Activated naive CD4-positive, alpha-beta T cell treated with anti-CD3 and anti-CD28 coated beads, Interleukin-2, amount 50 U/mL, for 72 hours (primary cell): ENCODE results near the gene KCNJ15. TPM values are rescaled to one million over a fixed set of nuclear protein-coding genes. Genes with fewer than 3 reads are reported as not detected.
A peak's percentile ranks its signal among the peaks of the same experiment; 100 is the strongest.

Experiments
- ATAC-seq, 2 donors: fragments of 150-1000 bp; cut with Tn5 transposase; 2 replicates each; pipeline ENCODE4 v1.10.0; 2021; ENCODE audit warnings: mild to moderate bottlenecking in 2 of 2, moderate library complexity in 2 of 2
- DNase-seq, 2 donors: peaks; one replicate each; pipeline ENCODE4 v3.0.0; 2021 to 2022; ENCODE audit warnings: low spot score in 2 of 2
- H3K27ac Mint-ChIP-seq, 2 donors: one replicate each; pipeline ENCODE4 v1.8.0; 2022; ENCODE audit warnings: mild to moderate bottlenecking in 2 of 2, mixed read lengths in 2 of 2
- H3K36me3 Mint-ChIP-seq, 2 donors: one replicate each; pipeline ENCODE4 v1.8.0; 2022; ENCODE audit warnings: mixed read lengths in 2 of 2
- H3K9me3 Mint-ChIP-seq, 2 donors: one replicate each; pipeline ENCODE4 v1.8.0; 2022; ENCODE audit warnings: mixed read lengths in 2 of 2
- total RNA-seq, 2 donors: library from RNA; stranded (reverse); gene quantifications; one replicate each; pipeline ENCODE4 v1.2.3, GENCODE V29; 2022

The KCNJ15 gene
- total RNA-seq, 2 donors from 2014 or later, result 0.20 to 1.5 TPM

DNA sequence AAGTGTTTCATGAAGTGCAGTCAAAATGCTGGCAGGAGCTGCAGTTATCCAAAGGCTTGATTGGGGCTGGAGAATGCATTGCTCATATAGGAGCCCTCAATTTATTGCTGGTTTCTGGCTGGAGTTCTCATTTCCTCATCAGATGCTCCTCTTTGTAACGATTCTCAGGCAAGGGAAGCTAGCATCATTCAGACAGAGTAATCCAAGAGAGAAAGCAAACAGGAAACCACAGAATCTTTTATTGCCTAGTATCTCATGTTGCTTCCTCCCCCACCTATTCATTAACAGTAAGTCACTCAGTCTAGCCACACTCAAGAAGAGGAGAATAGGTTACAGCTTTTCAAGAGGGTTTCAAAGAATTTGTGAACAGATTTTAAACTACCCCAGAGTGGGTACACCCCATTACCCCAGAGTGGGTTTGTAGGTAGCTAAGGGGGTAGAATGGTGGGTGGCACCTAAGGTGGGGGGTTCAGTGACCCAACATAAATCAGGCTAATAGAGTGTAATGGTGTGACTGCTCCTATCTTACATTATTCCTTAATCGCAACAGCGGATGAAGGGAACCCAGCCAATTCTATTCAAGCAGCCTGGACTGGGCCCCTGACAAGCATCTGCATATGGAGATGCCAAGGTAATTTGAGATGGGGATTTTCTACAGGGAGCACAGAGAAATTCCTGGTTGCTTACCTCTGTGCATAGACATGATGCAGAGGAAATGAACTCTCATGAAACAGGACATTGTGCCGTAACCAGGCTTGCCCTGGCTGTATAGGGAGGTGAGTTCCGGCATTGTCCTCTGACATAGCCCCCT is 67.1 kb downstream of the KCNJ15 start:
- peak; percentile 58 to 69 for ATAC-seq
- DNase-seq, result peak in 1 of 2 donors; percentile 16
- H3K9me3 Mint-ChIP-seq, result peaks cover 0 to 19% of the 10 kb centered on the region in 2 donors
- peaks cover 0 to 9% of the 10 kb centered on the region in 2 donors for H3K36me3 Mint-ChIP-seq
- peak overlapping the region; percentile 31 to 51 for H3K27ac Mint-ChIP-seq

DNA sequence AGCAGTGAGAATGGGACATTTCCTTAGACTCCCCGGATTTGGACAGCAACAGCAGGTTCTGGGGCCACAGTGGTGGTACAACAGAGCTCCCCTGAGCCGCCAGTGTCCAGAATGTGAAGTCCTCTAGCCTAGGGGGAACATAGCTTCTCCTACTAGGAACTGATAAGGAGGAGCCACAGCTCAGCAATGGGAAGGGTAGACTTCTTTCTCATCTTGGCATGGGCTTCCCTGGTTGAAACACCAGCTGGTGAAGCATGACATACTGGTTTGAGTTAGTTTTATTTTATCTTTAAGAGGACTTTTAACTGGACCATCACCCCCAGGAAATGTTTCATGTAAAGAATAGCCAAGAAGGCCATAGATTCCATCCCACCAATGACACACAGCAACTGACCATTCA is 68.4 kb downstream of the KCNJ15 start:
- ATAC-seq (no peak), DNase-seq (no peak)
- Mint-ChIP-seq H3K36me3 (peaks cover 0 to 9% of the 10 kb centered on the region in 2 donors), H3K9me3 (peaks cover 0 to 15% of the 10 kb centered on the region in 2 donors), H3K27ac (no peak overlapping the region)

DNA sequence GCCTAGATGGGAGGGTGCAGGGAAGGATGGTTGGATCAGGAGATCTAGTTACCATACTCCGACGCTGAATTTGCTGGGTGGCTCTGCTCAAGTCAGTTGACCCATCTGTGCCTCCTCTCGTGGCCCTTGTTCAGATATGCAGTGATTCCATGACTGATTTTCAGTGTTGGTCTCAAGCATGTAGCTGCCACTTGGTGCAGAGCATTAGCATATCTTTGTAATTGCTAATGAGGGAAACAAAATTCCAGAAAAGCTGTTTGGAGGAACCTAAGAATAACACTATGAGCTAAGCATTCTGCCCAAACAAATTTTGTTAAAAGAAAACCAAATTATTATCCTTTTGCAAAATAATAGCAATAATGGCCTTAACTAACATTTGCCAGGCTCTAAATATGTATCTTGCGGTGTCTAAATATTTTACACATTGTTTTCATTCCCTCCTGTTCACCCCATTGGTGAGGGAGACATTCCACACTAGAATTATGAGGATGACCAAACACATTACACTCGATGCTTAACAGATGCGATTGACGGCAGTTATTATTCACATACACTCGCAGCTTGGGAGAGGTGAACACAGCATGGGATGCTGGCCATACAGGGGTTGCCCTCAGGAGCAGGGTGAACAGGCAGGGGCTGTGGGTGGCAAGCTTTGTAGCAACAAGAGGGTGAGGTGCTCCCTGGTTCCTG is 69.1 kb downstream of the KCNJ15 start:
- Mint-ChIP-seq H3K27ac (no peak overlapping the region), H3K36me3 (peaks cover 0 to 6% of the 10 kb centered on the region in 2 donors), H3K9me3 (peaks cover 0 to 10% of the 10 kb centered on the region in 2 donors)
- ATAC-seq (no peak), DNase-seq (no peak)

DNA sequence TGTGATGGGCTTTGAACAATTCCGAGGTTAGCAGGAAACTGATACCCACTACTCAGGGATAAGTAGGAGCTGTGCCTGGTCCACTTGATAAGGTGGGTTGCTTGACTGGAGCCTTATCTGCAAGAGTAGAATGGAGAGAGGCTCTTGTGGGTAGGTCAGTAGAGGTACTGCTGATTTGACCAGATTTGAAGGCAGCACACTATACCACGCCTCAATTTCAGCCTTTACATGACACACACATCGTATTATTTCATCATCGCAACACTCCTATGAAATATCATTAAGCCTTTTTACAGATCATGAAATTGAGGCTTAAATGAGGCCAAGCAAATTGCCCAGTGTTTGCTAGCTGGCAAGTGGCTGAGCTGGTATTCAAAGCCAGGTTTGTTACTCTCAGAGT is 69.6 kb downstream of the KCNJ15 start:
- Mint-ChIP-seq H3K9me3 (peaks cover 0 to 5% of the 10 kb centered on the region in 2 donors), H3K36me3 (peaks cover 0 to under 1% of the 10 kb centered on the region in 2 donors), H3K27ac (no peak overlapping the region)
- DNase-seq (no peak), ATAC-seq (no peak)

DNA sequence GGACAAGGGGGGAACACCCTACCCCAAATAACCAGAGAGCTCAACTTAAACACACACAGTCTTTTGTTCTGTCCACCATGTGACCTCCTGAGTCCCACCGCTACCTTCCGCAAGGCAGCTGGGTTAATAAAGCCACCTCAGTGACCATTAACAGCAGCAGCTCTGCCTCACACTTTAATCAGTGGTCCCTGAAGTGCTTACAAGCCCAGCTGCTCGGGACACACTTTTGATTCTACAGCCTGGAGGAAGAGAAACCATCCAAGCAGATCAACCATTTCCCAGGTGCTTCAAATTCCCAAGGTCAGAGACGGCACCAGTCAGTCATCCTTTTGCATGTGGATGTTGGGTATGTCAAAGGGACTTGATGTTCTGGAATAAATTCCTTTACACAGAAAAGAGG is 70.1 kb downstream of the KCNJ15 start:
- DNase-seq (no peak), ATAC-seq (no peak)
- Mint-ChIP-seq H3K27ac (no peak overlapping the region), H3K36me3 (peaks cover 0 to 5% of the 10 kb centered on the region in 2 donors), H3K9me3 (peaks cover 0 to 8% of the 10 kb centered on the region in 2 donors)

DNA sequence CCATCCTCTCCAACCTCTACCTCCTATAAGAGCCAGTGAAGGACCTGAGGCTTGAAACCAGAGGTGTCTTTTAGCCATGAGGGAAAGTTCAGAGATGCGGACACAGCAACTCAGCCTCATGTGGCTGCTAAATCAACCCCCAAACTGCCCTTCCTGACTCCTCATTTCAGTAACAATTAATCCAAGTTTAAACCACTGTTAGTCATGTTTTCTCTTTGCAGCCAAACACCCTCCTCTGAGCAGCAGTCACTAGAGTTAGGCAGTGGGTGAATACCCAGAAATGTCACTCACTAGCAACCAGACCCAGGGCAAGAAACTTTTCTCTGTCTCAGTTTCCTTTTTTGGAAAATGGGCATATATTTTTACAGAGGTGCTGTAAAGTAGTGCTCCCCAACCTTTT is 71.2 kb downstream of the KCNJ15 start:
- Mint-ChIP-seq H3K27ac (no peak overlapping the region), H3K36me3 (peaks cover 0 to 13% of the 10 kb centered on the region in 2 donors), H3K9me3 (peaks cover 0 to 8% of the 10 kb centered on the region in 2 donors)
- no peak for DNase-seq
- ATAC-seq, result peak; percentile 88 to 90

DNA sequence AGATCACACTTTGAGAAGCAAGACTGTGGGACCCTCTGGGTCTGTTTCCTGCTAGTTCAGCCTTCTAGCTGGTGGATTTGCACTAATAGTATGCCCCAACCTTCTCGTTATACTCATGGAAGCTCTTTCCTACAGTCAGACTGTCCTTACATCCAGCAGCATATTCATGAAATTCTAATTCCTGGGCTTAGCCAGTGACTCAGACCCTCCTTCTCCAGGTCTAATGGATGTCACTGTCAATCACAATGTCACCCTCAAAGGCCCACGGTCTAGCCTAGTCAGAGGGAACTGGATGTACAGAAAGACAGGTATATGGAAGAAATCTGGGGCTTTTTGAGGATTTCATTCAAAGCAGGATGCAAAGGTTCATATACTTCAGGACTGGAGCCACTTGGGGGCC is 72.4 kb downstream of the KCNJ15 start:
- Mint-ChIP-seq H3K27ac (no peak overlapping the region), H3K9me3 (peaks cover 0 to 8% of the 10 kb centered on the region in 2 donors), H3K36me3 (peaks cover 0 to 13% of the 10 kb centered on the region in 2 donors)
- DNase-seq, result no peak
- no peak for ATAC-seq

DNA sequence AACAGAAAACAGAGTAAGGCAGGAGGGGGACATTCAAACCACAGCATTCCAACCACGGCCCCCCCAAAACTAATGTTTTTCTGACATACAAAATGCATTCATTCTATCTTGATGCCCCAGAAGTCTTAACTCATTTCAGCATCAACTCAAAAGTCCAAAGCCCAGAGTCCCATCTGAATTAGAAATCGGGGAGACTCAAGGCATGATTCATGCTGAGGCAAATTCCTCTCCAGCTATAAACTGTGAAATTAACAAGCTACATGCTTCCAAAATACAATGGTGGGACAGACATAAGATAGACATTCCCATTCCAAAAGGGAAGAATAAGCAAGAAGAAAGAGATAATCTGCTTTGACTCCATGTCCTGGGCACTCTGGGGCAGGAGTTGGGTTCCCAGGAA is 73.9 kb downstream of the KCNJ15 start:
- ATAC-seq, result no peak
- peaks cover 0 to 8% of the 10 kb centered on the region in 2 donors for H3K9me3 Mint-ChIP-seq
- no peak for DNase-seq
- H3K27ac Mint-ChIP-seq, result no peak overlapping the region
- H3K36me3 Mint-ChIP-seq, result peaks cover 0 to 13% of the 10 kb centered on the region in 2 donors

DNA sequence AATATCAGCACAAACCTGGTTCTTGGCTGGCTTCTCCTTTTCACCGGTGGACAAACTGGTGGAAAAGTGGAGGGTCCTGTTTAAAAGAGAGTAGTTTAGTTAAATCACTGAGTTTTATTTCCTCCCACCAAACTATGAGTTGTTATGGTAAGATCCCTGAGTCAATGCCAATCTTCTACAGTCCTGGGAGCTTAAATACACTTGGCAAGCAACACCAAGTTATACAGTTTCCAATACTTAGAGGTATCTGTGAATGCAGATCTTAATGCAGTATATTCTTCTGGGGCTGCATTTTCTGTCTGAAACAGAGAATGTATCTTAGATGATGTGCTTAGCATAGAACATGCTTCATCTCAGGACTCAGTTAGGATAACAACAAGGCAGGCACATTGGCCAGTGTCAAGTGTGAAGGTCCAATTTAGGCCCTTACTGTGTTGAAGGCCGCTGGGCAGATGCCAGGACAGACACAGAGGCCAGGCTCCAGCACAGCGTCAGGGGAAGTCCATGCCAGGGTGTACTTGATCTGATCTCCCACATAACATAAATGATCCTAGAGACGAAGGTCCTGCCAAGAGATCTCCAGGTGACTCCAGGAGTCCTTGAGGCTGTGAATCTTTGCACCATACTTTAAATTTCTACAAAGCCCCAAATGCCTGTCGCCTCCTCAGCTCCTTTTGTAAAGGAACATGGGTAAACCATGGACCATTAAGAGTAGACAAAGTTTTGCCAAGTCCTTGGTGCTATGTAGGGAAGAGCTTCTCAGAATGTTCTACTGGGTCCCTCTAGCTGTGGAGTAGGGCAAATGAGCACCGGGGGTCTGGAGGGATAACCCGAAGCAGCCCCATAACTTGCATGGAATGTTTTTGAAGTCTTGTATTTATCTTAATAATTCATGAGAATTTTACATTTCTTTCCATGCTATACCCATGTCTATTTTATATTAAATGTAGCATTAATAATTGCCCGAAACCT is 76.8 kb downstream of the KCNJ15 start:
- no peak for DNase-seq
- Mint-ChIP-seq H3K36me3 (peaks cover 0 to 18% of the 10 kb centered on the region in 2 donors), H3K9me3 (peaks cover 0 to 15% of the 10 kb centered on the region in 2 donors), H3K27ac (no peak overlapping the region)
- no peak for ATAC-seq

DNA sequence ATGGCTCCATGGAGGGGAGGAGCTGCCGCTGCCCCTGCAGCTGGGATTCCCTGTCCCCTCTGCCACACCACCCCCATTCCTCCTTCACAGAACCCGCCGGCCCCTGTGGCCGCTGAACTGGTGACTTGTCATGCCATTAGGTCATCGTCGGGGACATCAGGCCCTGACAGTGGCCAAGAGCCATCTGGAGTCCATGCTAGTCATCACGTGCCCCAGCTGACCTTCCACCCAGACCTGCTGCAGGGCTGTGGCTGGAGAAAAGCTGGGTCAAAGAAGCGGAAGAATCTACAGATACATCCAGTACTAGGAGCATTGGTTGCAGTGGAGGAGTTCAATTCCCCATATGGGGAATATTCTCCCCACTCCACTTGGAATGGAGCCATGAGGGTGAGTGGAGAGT is 78.1 kb downstream of the KCNJ15 start:
- DNase-seq (no peak), ATAC-seq (no peak)
- Mint-ChIP-seq H3K36me3 (peaks cover 0 to 18% of the 10 kb centered on the region in 2 donors), H3K9me3 (peaks cover 0 to 19% of the 10 kb centered on the region in 2 donors), H3K27ac (no peak overlapping the region)

DNA sequence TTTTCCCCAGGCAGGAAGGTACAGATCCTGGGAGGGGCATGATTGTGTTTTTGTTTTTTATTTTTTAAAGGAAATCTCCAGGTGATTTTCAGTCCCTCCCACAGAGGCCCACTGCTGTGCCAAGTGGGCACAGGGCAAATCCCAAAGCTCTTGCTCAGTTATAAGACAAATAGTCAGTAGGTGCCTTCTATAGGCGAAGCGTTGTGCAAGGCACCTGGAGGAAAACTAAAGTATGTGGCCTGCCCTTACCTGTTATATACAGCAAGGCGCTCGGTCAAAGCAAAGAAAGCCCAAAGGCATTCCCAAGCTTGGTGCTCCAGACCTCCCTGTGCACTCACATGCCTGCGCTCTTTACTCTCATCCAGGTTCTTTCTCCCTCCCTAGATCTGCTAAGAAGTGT is 81.0 kb downstream of the KCNJ15 start:
- Mint-ChIP-seq H3K36me3 (peaks cover 0 to 5% of the 10 kb centered on the region in 2 donors), H3K27ac (no peak overlapping the region), H3K9me3 (peaks cover 0 to 11% of the 10 kb centered on the region in 2 donors)
- DNase-seq (no peak), ATAC-seq (no peak)

DNA sequence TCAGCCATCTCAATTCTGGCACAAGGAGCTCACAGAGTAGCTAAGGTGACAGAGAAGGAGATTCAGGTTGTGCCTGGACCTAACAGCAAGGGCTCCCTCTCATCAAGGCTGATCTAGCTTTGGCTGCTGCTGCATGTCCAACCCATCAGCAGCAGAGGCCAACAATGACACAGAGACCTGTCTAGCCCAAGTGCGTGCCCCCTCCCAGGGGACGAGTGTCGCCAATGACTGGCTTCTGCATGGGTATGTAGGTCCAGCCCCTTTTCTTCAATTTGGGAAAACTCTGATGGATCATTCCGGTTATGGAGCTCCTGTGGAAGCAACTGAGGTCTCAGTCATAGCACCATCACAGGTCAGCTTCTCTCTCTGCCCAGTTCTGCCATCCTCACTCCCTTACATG is 83.3 kb downstream of the KCNJ15 start:
- ATAC-seq, result no peak
- Mint-ChIP-seq H3K9me3 (peaks cover 0 to 14% of the 10 kb centered on the region in 2 donors), H3K27ac (no peak overlapping the region), H3K36me3 (peaks cover 0 to 5% of the 10 kb centered on the region in 2 donors)
- DNase-seq, result no peak

DNA sequence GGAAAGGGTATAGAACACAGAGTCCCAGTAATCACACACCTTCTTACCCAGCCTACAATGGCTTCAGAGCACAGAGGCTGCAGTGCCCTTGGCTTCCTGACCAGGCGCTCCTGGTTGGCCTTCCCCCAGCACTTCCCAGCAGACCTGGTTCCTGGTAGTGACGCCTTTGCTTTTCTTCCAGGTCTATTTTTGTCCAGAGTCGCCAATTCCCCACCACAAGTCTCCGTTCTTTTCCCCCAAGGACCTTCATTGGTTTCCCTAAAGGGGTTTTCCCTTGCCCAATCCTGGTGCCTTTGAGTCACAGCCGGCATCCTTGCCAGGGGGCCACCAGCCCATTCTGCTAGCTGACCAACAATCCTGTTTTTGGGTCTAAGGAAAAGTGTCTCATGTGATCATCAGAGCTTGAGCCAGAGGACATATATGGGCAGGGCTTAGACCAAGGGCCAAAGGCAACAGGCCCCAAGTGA is 84.8 kb downstream of the KCNJ15 start:
- Mint-ChIP-seq H3K27ac (no peak overlapping the region), H3K36me3 (peaks cover 6 to 11% of the 10 kb centered on the region in 2 donors), H3K9me3 (peaks cover 5 to 14% of the 10 kb centered on the region in 2 donors)
- DNase-seq (no peak), ATAC-seq (no peak)

DNA sequence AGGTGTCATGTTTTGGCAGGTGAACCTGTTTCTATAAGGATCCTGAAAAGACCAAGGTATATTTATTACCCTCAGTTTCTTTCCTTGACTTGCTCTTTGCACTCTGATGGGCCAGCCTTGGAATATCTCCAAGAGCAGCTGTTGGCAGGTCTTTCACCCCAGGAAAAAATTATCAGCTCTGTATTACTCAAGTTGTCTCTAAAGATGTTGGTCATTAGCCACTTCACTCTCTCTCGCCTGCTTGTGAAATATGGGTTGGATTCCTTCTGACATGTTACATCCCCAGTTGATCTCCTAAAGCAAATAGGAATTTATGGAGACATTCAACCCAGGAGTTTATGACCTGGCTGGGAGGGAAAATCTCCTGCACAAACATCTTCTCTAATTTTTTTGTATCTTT is 85.9 kb downstream of the KCNJ15 start:
- Mint-ChIP-seq H3K27ac (no peak overlapping the region), H3K36me3 (peaks cover 6 to 11% of the 10 kb centered on the region in 2 donors), H3K9me3 (peaks cover 5 to 12% of the 10 kb centered on the region in 2 donors)
- ATAC-seq, result no peak
- no peak for DNase-seq

DNA sequence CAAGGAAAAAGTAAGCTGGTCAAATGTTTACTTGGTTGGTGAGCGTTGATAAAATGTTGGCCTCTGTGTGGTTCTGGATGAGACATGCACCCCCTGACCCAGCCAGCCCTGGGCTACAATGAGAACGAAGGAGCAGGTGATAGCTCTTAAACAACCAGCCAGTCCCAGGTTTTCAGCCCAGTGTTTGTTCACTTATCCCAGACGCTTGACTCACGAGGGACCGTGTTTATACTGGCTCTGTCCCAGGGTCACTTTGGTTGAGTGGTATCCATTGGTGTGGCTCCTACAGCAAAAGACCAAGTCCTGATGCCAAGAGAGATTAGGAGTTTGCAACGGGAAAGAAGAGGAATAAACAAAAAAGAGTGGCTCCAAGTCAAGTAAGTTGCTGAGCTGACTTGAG is 86.9 kb downstream of the KCNJ15 start:
- peaks cover 6% of the 10 kb centered on the region in 2 donors for H3K36me3 Mint-ChIP-seq
- H3K27ac Mint-ChIP-seq, result no peak overlapping the region
- peaks cover 5 to 12% of the 10 kb centered on the region in 2 donors for H3K9me3 Mint-ChIP-seq
- ATAC-seq (no peak), DNase-seq (no peak)

DNA sequence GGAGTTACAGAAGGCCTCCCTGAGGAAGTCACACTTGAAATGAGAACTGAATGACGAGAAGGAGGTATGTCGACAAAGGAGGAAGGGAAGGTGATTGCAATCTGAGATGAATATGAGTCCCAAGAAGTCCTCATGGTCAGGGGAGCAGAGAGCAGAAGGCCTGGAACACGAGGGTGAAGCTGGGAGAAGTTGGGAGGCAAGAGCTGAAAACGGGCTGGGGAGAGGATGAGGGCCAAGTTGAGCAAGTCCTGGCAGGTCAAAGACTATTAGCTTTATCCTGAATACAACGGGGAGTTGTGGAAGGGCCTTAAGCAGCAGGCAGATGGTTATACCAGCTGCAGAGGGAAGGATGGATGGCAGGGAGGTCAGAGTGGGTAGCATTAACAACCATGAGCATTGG is 89.5 kb downstream of the KCNJ15 start:
- no peak overlapping the region for H3K27ac Mint-ChIP-seq
- H3K9me3 Mint-ChIP-seq, result peaks cover 5 to 13% of the 10 kb centered on the region in 2 donors
- peaks cover 6 to 12% of the 10 kb centered on the region in 2 donors for H3K36me3 Mint-ChIP-seq
- no peak for DNase-seq
- no peak for ATAC-seq
